ENCODE measurements around the gene KRT86.
"Not testable (repeated sequence)": the region's sequence is repeated elsewhere in the genome, so short reads cannot be mapped to it uniquely, and the experiment has no call there.

Gene KRT86

GRCh38 chr12:52268212-52268611 is 6.2 kb upstream of the KRT86 start:
- H3K4me1 Mint-ChIP-seq = no peaks in the 10 kb centered on the region
- peaks cover 11% of the 10 kb centered on the region for H3K27me3 Mint-ChIP-seq
- no peak overlapping the region for H3K27ac Mint-ChIP-seq
- no peaks in the 10 kb centered on the region for H3K9me3 Mint-ChIP-seq
- no peak overlapping the region for H3K4me3 Mint-ChIP-seq
- no peaks in the 10 kb centered on the region for H3K36me3 Mint-ChIP-seq

- Mint-ChIP-seq H3K4me3 (no peak overlapping the region), H3K4me1 (no peaks in the 10 kb centered on the region), H3K36me3 (no peaks in the 10 kb centered on the region), H3K27ac (no peak overlapping the region), H3K9me3 (no peaks in the 10 kb centered on the region), H3K27me3 (peaks cover 11% of the 10 kb centered on the region)
Observed at GRCh38 chr12:52270541-52271070, 3.8 kb upstream of the KRT86 start.

GRCh38 chr12:52271158-52271557 is 3.3 kb upstream of the KRT86 start:
- Mint-ChIP-seq H3K4me1 (no peaks in the 10 kb centered on the region), H3K27me3 (peaks cover 11% of the 10 kb centered on the region), H3K4me3 (no peak overlapping the region), H3K27ac (peak overlapping the region; percentile 61), H3K9me3 (no peaks in the 10 kb centered on the region), H3K36me3 (no peaks in the 10 kb centered on the region)

- Mint-ChIP-seq H3K27ac (no peak overlapping the region), H3K27me3 (peaks cover 5% of the 10 kb centered on the region), H3K4me3 (no peak overlapping the region), H3K9me3 (no peaks in the 10 kb centered on the region), H3K36me3 (no peaks in the 10 kb centered on the region), H3K4me1 (peaks cover 5% of the 10 kb centered on the region)
Observed at GRCh38 chr12:52275686-52276085, 1.2 kb downstream of the KRT86 start.

GRCh38 chr12:52277486-52278245 is 3.2 kb downstream of the KRT86 start:
- no peaks in the 10 kb centered on the region for H3K27me3 Mint-ChIP-seq
- H3K27ac Mint-ChIP-seq = no peak overlapping the region
- peaks cover 5% of the 10 kb centered on the region for H3K4me1 Mint-ChIP-seq
- H3K36me3 Mint-ChIP-seq = no peaks in the 10 kb centered on the region
- H3K9me3 Mint-ChIP-seq = no peaks in the 10 kb centered on the region
- no peak overlapping the region for H3K4me3 Mint-ChIP-seq

- Mint-ChIP-seq H3K36me3 (no peaks in the 10 kb centered on the region), H3K27me3 (no peaks in the 10 kb centered on the region), H3K4me1 (peaks cover 5% of the 10 kb centered on the region), H3K9me3 (no peaks in the 10 kb centered on the region), H3K27ac (no peak overlapping the region), H3K4me3 (peak overlapping the region; percentile 43)
Observed at GRCh38 chr12:52278575-52279421, 4.4 kb downstream of the KRT86 start.

GRCh38 chr12:52279422-52280318 is 5.2 kb downstream of the KRT86 start:
- Mint-ChIP-seq H3K27ac (no peak overlapping the region), H3K4me3 (no peak overlapping the region), H3K36me3 (no peaks in the 10 kb centered on the region), H3K27me3 (no peaks in the 10 kb centered on the region), H3K9me3 (no peaks in the 10 kb centered on the region), H3K4me1 (peaks cover 5% of the 10 kb centered on the region)

GRCh38 chr12:52280319-52280795 is 5.9 kb downstream of the KRT86 start:
- H3K4me3 Mint-ChIP-seq = no peak overlapping the region
- no peak overlapping the region for H3K27ac Mint-ChIP-seq
- no peaks in the 10 kb centered on the region for H3K9me3 Mint-ChIP-seq
- peaks cover 5% of the 10 kb centered on the region for H3K4me1 Mint-ChIP-seq
- no peaks in the 10 kb centered on the region for H3K36me3 Mint-ChIP-seq
- H3K27me3 Mint-ChIP-seq = no peaks in the 10 kb centered on the region

GRCh38 chr12:52280796-52281560 is 6.5 kb downstream of the KRT86 start:
- Mint-ChIP-seq H3K27me3 (no peaks in the 10 kb centered on the region), H3K36me3 (no peaks in the 10 kb centered on the region), H3K27ac (no peak overlapping the region), H3K9me3 (no peaks in the 10 kb centered on the region), H3K4me1 (peaks cover 5% of the 10 kb centered on the region), H3K4me3 (no peak overlapping the region)

GRCh38 chr12:52284562-52285171 is 10.2 kb downstream of the KRT86 start:
- Mint-ChIP-seq H3K9me3 (no peaks in the 10 kb centered on the region), H3K4me3 (no peak overlapping the region), H3K27ac (no peak overlapping the region), H3K36me3 (no peaks in the 10 kb centered on the region), H3K4me1 (peaks cover 7% of the 10 kb centered on the region), H3K27me3 (no peaks in the 10 kb centered on the region)

- Mint-ChIP-seq H3K9me3 (no peaks in the 10 kb centered on the region), H3K4me3 (no peak overlapping the region), H3K27ac (no peak overlapping the region), H3K4me1 (peaks cover 7% of the 10 kb centered on the region), H3K27me3 (no peaks in the 10 kb centered on the region), H3K36me3 (no peaks in the 10 kb centered on the region)
Observed at GRCh38 chr12:52285172-52285745, 10.8 kb downstream of the KRT86 start.

GRCh38 chr12:52285851-52286530 is 11.5 kb downstream of the KRT86 start:
- H3K27me3 Mint-ChIP-seq = no peaks in the 10 kb centered on the region
- no peaks in the 10 kb centered on the region for H3K9me3 Mint-ChIP-seq
- no peak overlapping the region for H3K27ac Mint-ChIP-seq
- no peaks in the 10 kb centered on the region for H3K36me3 Mint-ChIP-seq
- H3K4me1 Mint-ChIP-seq = peaks cover 7% of the 10 kb centered on the region
- no peak overlapping the region for H3K4me3 Mint-ChIP-seq

- not testable (repeated sequence) for H3K36me3 Mint-ChIP-seq, H3K9me3 Mint-ChIP-seq, H3K27me3 Mint-ChIP-seq, H3K27ac Mint-ChIP-seq, H3K4me1 Mint-ChIP-seq, H3K4me3 Mint-ChIP-seq
Observed at GRCh38 chr12:52286857-52287785, 12.7 kb downstream of the KRT86 start.
